NCI-H2107 (cell line): ENCODE data around the gene NPL.

Experiments
- DNase-seq: peaks from one replicate; lab custom pipeline; 2025; lab: John Stamatoyannopoulos, UW

NPL gene

GRCh38 chr1:182816863-182817262 lies 27.3 kb downstream of the NPL start:
- no peak for DNase-seq

- no peak for DNase-seq
These were observed 28.2 kb downstream of the NPL start for GRCh38 chr1:182817802-182818201.

GRCh38 chr1:182823220-182823619 lies 33.6 kb downstream of the NPL start:
- no peak for DNase-seq

- DNase-seq, result no peak
These were observed 37.3 kb downstream of the NPL start for GRCh38 chr1:182826892-182827291.

- DNase-seq, result no peak
These were observed 39.8 kb downstream of the NPL start for GRCh38 chr1:182829285-182829932.

- no peak for DNase-seq
These were observed 43.7 kb downstream of the NPL start for GRCh38 chr1:182833271-182833670.

GRCh38 chr1:182834326-182834725 lies 44.8 kb downstream of the NPL start:
- no peak for DNase-seq

GRCh38 chr1:182835806-182836205 lies 46.2 kb downstream of the NPL start:
- DNase-seq, result no peak

- DNase-seq, result peak; percentile 97
These were observed 49.9 kb downstream of the NPL start, which contains the start of gene DHX9 for GRCh38 chr1:182839209-182840066. Gene DHX9, plus strand, starts transcription at chr1:182839347. Its CDS starts 3,220 bp downstream, at chr1:182842567.

GRCh38 chr1:182841368-182841988 lies 51.9 kb downstream of the NPL start:
- peak; percentile 16 for DNase-seq

- DNase-seq, result no peak
These were observed 52.7 kb downstream of the NPL start for GRCh38 chr1:182842265-182842664.

- DNase-seq, result no peak
These were observed 55.8 kb downstream of the NPL start for GRCh38 chr1:182845379-182845778.

GRCh38 chr1:182845894-182846293 lies 56.3 kb downstream of the NPL start:
- no peak for DNase-seq

GRCh38 chr1:182847105-182847504 lies 57.5 kb downstream of the NPL start:
- no peak for DNase-seq

GRCh38 chr1:182848736-182849135 lies 59.2 kb downstream of the NPL start:
- no peak for DNase-seq

- no peak for DNase-seq
These were observed 60.7 kb downstream of the NPL start for GRCh38 chr1:182850319-182850718.

- DNase-seq, result no peak
These were observed 62.3 kb downstream of the NPL start for GRCh38 chr1:182851825-182852224.

GRCh38 chr1:182855911-182856310 lies 66.3 kb downstream of the NPL start:
- no peak for DNase-seq

- DNase-seq, result no peak
These were observed 67.6 kb downstream of the NPL start for GRCh38 chr1:182857212-182857611.

- no peak for DNase-seq
These were observed 71.1 kb downstream of the NPL start for GRCh38 chr1:182860658-182861057.

- DNase-seq, result no peak
These were observed 72.4 kb downstream of the NPL start for GRCh38 chr1:182861994-182862393.

- no peak for DNase-seq
These were observed 73.3 kb downstream of the NPL start for GRCh38 chr1:182862827-182863226.

- DNase-seq, result no peak
These were observed 74.4 kb downstream of the NPL start for GRCh38 chr1:182863940-182864339.
